Sigmoid colon (tissue), 4 donors: ENCODE data around the gene CLOCK.

Source experiments
- POLR2A ChIP-seq, 2 donors: fragments of 450-650 bp; IDR thresholded peaks; one replicate each; pipeline ENCODE4 v1.6.1; 2016; ENCODE audit warnings: antibody characterized with exemption in 2 of 2, mild to moderate bottlenecking in 2 of 2, moderate library complexity in 2 of 2
- POLR2AphosphoS5 ChIP-seq, 4 donors: sonication (generic); formaldehyde crosslinking; IDR thresholded peaks; one replicate each; pipeline ENCODE4 v1.6.1; 2017; ENCODE audit warnings: antibody characterized with exemption in 4 of 4
- TF ChIP-seq, protein P1 (sequence below), 4 experiments: fragments of 450-650 bp in 3 of 4; fragments of 200-600 bp in 1 of 4; IDR thresholded peaks; one replicate each; pipeline ENCODE4 v1.5.1; 2016 to 2019; ENCODE audit warnings: antibody characterized with exemption in 4 of 4, mild to moderate bottlenecking in 3 of 4, moderate library complexity in 2 of 4

GRCh38 chr4:55386840-55387239 is 159.9 kb downstream of the CLOCK start:
- TF ChIP-seq POLR2A (IDR thresholded peaks at IDR 0.05) (no peak), POLR2AphosphoS5 (IDR thresholded peaks at IDR 0.05) (no peak)
- TF ChIP-seq, protein P1, sequence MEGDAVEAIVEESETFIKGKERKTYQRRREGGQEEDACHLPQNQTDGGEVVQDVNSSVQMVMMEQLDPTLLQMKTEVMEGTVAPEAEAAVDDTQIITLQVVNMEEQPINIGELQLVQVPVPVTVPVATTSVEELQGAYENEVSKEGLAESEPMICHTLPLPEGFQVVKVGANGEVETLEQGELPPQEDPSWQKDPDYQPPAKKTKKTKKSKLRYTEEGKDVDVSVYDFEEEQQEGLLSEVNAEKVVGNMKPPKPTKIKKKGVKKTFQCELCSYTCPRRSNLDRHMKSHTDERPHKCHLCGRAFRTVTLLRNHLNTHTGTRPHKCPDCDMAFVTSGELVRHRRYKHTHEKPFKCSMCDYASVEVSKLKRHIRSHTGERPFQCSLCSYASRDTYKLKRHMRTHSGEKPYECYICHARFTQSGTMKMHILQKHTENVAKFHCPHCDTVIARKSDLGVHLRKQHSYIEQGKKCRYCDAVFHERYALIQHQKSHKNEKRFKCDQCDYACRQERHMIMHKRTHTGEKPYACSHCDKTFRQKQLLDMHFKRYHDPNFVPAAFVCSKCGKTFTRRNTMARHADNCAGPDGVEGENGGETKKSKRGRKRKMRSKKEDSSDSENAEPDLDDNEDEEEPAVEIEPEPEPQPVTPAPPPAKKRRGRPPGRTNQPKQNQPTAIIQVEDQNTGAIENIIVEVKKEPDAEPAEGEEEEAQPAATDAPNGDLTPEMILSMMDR (IDR thresholded peaks at IDR 0.05): no peak
